GM12878 (cell line): ENCODE data around the gene ADAM15. TPM values are rescaled to one million over a fixed set of nuclear protein-coding genes. Genes with fewer than 3 reads are reported as not detected.

ENCODE experiments used
- ATAC-seq: fragments of 200-7000 bp; cut with Tn5 transposase; 3 replicates; pipeline ENCODE4 v1.9.1; 2020; ENCODE audit warnings: mild to moderate bottlenecking, moderate library complexity
- BruUV-seq: library from RNA; stranded (reverse); fragments of 400-500 nt; replicated peaks from 2 replicates; lab custom pipeline; 2021; lab: Mats Ljungman, UMichigan
- CTCF ChIA-PET: fragments of 300-600 bp; sonication (Branson Sonifier 250); formaldehyde crosslinking; extraction: SDS; loops from one replicate; lab custom pipeline; 2021; ENCODE audit warnings: inconsistent platforms; lab: Yijun Ruan, JAX
- POLR2A ChIA-PET: fragments of 350-600 bp; formaldehyde crosslinking; extraction: SDS; loops from one replicate; lab custom pipeline; 2021; ENCODE audit warnings: inconsistent platforms; lab: Charles Lee
- RAD21 ChIA-PET: fragments of 300-600 bp; sonication (Branson Sonifier 250); formaldehyde crosslinking; loops from one replicate; lab custom pipeline; 2023; ENCODE audit warnings: antibody characterized with exemption; ENCODE audit not compliant: unreplicated experiment; lab: Charles Lee
- SMC1A ChIA-PET: fragments of 300-600 bp; sonication (Branson Sonifier 250); formaldehyde crosslinking; loops from one replicate; lab custom pipeline; 2023; ENCODE audit not compliant: unreplicated experiment, uncharacterized antibody; lab: Charles Lee
- DNase-seq: peaks from one replicate; pipeline ENCODE4 v3.0.0-alpha.2; 2011; ENCODE audit warnings: low read depth, low spot score
- FAIRE-seq: peaks from 3 replicates; lab custom pipeline; 2011; peaks lifted over from hg19 to GRCh38; lab: Jason Lieb, UNC
- H2AFZ ChIP-seq: 2 replicates; pipeline ENCODE4 v1.6.0; 2011; ENCODE audit warnings: low read depth, low read length, control low read depth; ENCODE audit not compliant: control insufficient read depth
- H3K27ac ChIP-seq: 2 replicates; pipeline ENCODE4 v1.5.1; 2011; ENCODE audit warnings: control low read depth; ENCODE audit not compliant: control insufficient read depth, insufficient read depth
- H3K27me3 ChIP-seq, 2 experiments: replicated peaks in 1 of 2; 2 replicates each; pipeline versions ENCODE4 v1.6.0 to v1.6.1; 2011; ENCODE audit warnings: low read length in 1 of 2; ENCODE audit not compliant: control insufficient read depth in 2 of 2, insufficient read depth in 2 of 2
- H3K36me3 ChIP-seq, 2 experiments: 2 replicates each; pipeline ENCODE4 v1.5.1; 2011; ENCODE audit warnings: low read length in 1 of 2; ENCODE audit not compliant: control insufficient read depth in 2 of 2, insufficient read depth in 2 of 2
- H3K4me1 ChIP-seq: 2 replicates; pipeline ENCODE4 v1.6.1; 2011; ENCODE audit warnings: mild to moderate bottlenecking, low read length, moderate library complexity, mixed read lengths; ENCODE audit not compliant: control insufficient read depth, insufficient read depth
- H3K4me2 ChIP-seq: 2 replicates; pipeline ENCODE4 v1.6.0; 2011; ENCODE audit warnings: control low read depth; ENCODE audit not compliant: control insufficient read depth, insufficient read depth
- H3K4me3 ChIP-seq: fragments of 200-600 bp; sonication (generic); 2 replicates; pipeline ENCODE4 v1.5.1; 2016
- H3K79me2 ChIP-seq: 2 replicates; pipeline ENCODE4 v1.6.0; 2011; ENCODE audit warnings: low read length; ENCODE audit not compliant: control insufficient read depth, insufficient read depth
- H3K9ac ChIP-seq: 2 replicates; pipeline ENCODE4 v1.8.0; 2011; ENCODE audit warnings: low read length, control low read depth, mixed read lengths; ENCODE audit not compliant: control insufficient read depth, insufficient read depth
- H3K9me3 ChIP-seq: replicated peaks from 3 replicates; pipeline ENCODE4 v1.5.1; 2011; ENCODE audit warnings: mild to moderate bottlenecking, low read length; ENCODE audit not compliant: control insufficient read depth, insufficient read depth
- H4K20me1 ChIP-seq: 2 replicates; pipeline ENCODE4 v1.6.0; 2011; ENCODE audit not compliant: control insufficient read depth, insufficient read depth
- CHD2 ChIP-seq: IDR thresholded peaks from 2 replicates; pipeline ENCODE4 v1.6.1; 2011; ENCODE audit warnings: low read depth, low read length, improper control_type of control experiment, borderline replicate concordance
- CREB1 ChIP-seq: IDR thresholded peaks from 2 replicates; pipeline ENCODE4 v1.6.1; 2012; ENCODE audit warnings: low read depth, mild to moderate bottlenecking, inconsistent platforms
- HCFC1 ChIP-seq: fragments of 150-350 bp; IDR thresholded peaks from 2 replicates; pipeline ENCODE4 v1.6.1; 2014; ENCODE audit warnings: low read length
- JUND ChIP-seq: IDR thresholded peaks from 2 replicates; pipeline ENCODE4 v1.6.1; 2012; ENCODE audit warnings: low read depth, mild to moderate bottlenecking, low read length, improper control_type of control experiment, moderate library complexity
- MYC ChIP-seq: IDR thresholded peaks from 2 replicates; pipeline ENCODE4 v1.6.1; 2011; ENCODE audit warnings: mild to moderate bottlenecking, low read length, moderate library complexity, inconsistent platforms; ENCODE audit not compliant: insufficient read depth, insufficient replicate concordance, insufficient read length, severe bottlenecking
- POU2F2 ChIP-seq: IDR thresholded peaks from 3 replicates; pipeline ENCODE4 v1.6.1; 2011; ENCODE audit warnings: low read depth, mild to moderate bottlenecking, low read length, borderline replicate concordance
- SREBF1 ChIP-seq: IDR thresholded peaks from 2 replicates; pipeline ENCODE4 v1.6.1; 2012; ENCODE audit warnings: mild to moderate bottlenecking, low read length
- TCF7 ChIP-seq: IDR thresholded peaks from 2 replicates; pipeline ENCODE4 v1.6.1; 2014; ENCODE audit warnings: antibody characterized with exemption, borderline replicate concordance
- ZNF217 ChIP-seq: fragments of 450-650 bp; IDR thresholded peaks from 2 replicates; pipeline ENCODE4 v1.6.1; 2017; ENCODE audit warnings: antibody characterized with exemption, mild to moderate bottlenecking
- WGBS: methylation state at CpG from one replicate; pipeline ENCODE4 v1.1.6; 2016; ENCODE audit warnings: low lambda C conversion rate; ENCODE audit not compliant: insufficient replicate concordance, insufficient coverage; ENCODE audit errors: missing lambda C conversion rate; 5-methylcytosine and 5-hydroxymethylcytosine counted together
- in situ Hi-C: fragments of 300-500 bp; cut with MboI; formaldehyde crosslinking; loops from 9 replicates; pipeline ENCODE4 v1.14.3; 2018; ENCODE audit warnings: mixed read lengths
- intact Hi-C: fragments of 100-400 bp; cut with micrococcal nuclease; formaldehyde crosslinking; loops from one replicate; pipeline ENCODE4 v1.14.2; 2022; ENCODE audit not compliant: unreplicated experiment
- polyA plus RNA-seq, 11 experiments: library from polyadenylated mRNA; depleted of rRNA in 4 of 11; unstranded in 6 of 11; stranded (reverse) in 5 of 11; fragments of >200 nt; fragmentation: Nextera tagmentation in 4 of 11; fragmentation: Illumina TruSeq in 1 of 11; extraction: Ambion mirVana in 4 of 11; extraction: Trizol in 1 of 11; gene quantifications; 1 replicate in 1 of 11; 2 replicates in 10 of 11; pipeline versions ENCODE4 v1.2.1 to v1.2.3, GENCODE V29; 2011 to 2016; ENCODE audit warnings: inconsistent platforms in 2 of 11, missing spikeins in 2 of 11, low read depth in 1 of 11
- total RNA-seq, 4 experiments: library from RNA; depleted of rRNA in 3 of 4; stranded (reverse); fragments of >200 nt in 3 of 4; fragmentation: Illumina TruSeq in 1 of 4; extraction: Trizol in 1 of 4; gene quantifications; 2 replicates each; pipeline versions ENCODE4 v1.2.1 to v1.2.3, GENCODE V29; 2013 to 2021
- TF ChIP-seq, protein P1 (sequence below): IDR thresholded peaks from 2 replicates; pipeline ENCODE4 v1.6.1; 2011; ENCODE audit warnings: low read depth, mild to moderate bottlenecking, low read length, moderate library complexity, borderline replicate concordance; ENCODE audit errors: extremely low read depth

ADAM15 gene
- total and polyA plus RNA-seq, 10 of the 15 experiments (the other 5 are each of a cell fraction or from before 2014, with no cell fraction given): 0.29 to 38.8 (median 14.7) TPM

DNA sequence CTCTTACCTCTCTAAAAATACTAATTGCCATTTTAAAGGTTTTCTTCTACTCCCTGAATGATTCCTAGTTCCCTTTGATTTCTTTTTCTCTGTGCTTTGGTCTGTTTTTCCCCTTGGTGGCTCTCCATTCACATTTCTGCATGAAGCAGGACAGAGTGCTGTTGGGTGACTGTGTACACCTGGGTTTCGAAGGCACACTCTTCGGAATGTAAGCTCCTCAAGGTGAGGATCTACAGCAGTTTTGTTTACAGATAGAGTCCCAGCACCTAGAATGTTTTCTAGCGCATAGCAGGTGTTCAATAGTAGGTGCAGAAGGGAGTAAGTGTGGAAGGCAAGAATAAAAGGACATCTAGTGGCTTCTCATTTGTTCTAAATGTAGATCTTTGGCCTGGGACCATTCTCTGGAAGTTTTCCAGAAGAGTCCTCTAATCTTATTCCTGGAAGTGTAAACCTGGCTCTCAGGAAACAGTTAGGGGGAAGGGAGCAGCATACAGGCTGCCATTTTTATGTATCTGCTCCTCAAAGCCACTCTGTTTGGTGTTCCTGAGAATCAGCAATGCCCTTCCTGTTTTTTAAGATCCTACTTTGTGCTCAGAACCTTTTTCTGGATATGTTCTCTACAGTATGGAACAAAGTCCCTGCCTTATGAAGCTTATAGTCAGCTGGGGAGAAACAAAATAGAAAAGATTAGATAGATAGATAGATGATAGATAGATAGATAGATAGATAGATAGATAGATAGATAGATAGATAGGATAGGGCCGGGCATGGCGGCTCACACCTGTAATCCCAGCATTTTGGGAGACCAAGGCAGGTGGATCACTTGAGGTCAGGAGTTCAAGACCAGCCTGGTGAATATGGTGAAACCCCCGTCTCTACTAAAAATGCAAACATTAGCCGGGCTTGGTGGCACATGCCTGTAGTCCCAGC is 53.8 kb downstream of the ADAM15 start:
- Histone ChIP-seq H3K27me3 (no peaks in the 10 kb centered on the region), H3K4me1 (no peaks in the 10 kb centered on the region), H3K27ac (no peak overlapping the region), H4K20me1 (no peaks in the 10 kb centered on the region), H3K4me3 (no peak overlapping the region), H3K9me3 (no peaks in the 10 kb centered on the region), H3K36me3 (no peaks in the 10 kb centered on the region), H3K9ac (no peak overlapping the region), H3K4me2 (no peak overlapping the region), H2AFZ (no peak overlapping the region), H3K79me2 (no peaks in the 10 kb centered on the region)
- ChIA-PET SMC1A (no interaction called here), POLR2A (no interaction called here), RAD21 (no interaction called here), CTCF (interaction anchor here (1.0 kb wide), 1 partner anchor 9 kb away, joined by 3 read pairs; no protein-coding TSS in a partner anchor)
- no peak for ATAC-seq
- no peak for TF ChIP-seq CHD2
- DNase-seq: no peak
- WGBS: 28% methylated on average over 7 of the region's 7 CpGs
- BruUV-seq: no TSS peak
- intact Hi-C loops: no loop called here
- in situ Hi-C loops: no loop called here
- FAIRE-seq: no peak

DNA sequence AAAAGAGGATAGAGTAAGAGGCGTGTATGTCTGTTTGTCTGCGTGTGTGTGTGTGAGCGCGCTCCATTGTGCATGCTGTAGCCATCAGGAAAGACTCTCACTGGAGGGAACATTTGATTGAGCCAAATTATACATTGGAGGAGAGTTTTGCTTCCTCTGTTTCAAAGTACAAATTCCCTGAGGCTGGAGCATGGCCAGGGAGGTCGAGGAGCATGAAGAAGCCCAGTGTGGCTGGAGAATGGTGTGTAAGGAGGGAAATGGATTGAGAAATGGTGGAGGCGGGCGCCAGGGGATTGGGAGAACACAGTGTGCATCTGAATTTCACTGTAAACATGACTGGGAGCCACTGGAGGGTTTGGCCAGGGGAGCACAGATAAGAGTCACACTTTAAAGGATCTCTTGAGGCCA is 54.5 kb downstream of the ADAM15 start:
- intact Hi-C loops: no loop called here
- ChIA-PET POLR2A (no interaction called here), CTCF (interaction anchor here (1.6 kb wide), 1 partner anchor 10 kb away, joined by 5 read pairs; no protein-coding TSS in a partner anchor), RAD21 (no interaction called here), SMC1A (interaction anchor here (2.1 kb wide), 1 partner anchor 12 kb away, joined by 5 read pairs; no protein-coding TSS in a partner anchor)
- WGBS: 27% methylated on average over 7 of the region's 7 CpGs
- in situ Hi-C loops: no loop called here
- Histone ChIP-seq H2AFZ (no peak overlapping the region), H3K27ac (no peak overlapping the region), H3K9me3 (no peaks in the 10 kb centered on the region), H3K79me2 (no peaks in the 10 kb centered on the region), H3K36me3 (no peaks in the 10 kb centered on the region), H3K4me3 (no peak overlapping the region), H3K9ac (no peak overlapping the region), H3K4me1 (no peaks in the 10 kb centered on the region), H4K20me1 (no peaks in the 10 kb centered on the region), H3K4me2 (no peak overlapping the region), H3K27me3 (no peaks in the 10 kb centered on the region)
- TF ChIP-seq, protein P1, sequence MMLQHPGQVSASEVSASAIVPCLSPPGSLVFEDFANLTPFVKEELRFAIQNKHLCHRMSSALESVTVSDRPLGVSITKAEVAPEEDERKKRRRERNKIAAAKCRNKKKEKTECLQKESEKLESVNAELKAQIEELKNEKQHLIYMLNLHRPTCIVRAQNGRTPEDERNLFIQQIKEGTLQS: no peak
- TF ChIP-seq TCF7 (no peak), SREBF1 (no peak), ZNF217 (no peak), POU2F2 (no peak), HCFC1 (no peak), CREB1 (no peak), MYC (no peak), JUND (no peak)
- no TSS peak for BruUV-seq
- FAIRE-seq (no peak), DNase-seq (no peak), ATAC-seq (no peak)
